ENCODE results near the gene LPIN1.

Gene LPIN1, protein sequence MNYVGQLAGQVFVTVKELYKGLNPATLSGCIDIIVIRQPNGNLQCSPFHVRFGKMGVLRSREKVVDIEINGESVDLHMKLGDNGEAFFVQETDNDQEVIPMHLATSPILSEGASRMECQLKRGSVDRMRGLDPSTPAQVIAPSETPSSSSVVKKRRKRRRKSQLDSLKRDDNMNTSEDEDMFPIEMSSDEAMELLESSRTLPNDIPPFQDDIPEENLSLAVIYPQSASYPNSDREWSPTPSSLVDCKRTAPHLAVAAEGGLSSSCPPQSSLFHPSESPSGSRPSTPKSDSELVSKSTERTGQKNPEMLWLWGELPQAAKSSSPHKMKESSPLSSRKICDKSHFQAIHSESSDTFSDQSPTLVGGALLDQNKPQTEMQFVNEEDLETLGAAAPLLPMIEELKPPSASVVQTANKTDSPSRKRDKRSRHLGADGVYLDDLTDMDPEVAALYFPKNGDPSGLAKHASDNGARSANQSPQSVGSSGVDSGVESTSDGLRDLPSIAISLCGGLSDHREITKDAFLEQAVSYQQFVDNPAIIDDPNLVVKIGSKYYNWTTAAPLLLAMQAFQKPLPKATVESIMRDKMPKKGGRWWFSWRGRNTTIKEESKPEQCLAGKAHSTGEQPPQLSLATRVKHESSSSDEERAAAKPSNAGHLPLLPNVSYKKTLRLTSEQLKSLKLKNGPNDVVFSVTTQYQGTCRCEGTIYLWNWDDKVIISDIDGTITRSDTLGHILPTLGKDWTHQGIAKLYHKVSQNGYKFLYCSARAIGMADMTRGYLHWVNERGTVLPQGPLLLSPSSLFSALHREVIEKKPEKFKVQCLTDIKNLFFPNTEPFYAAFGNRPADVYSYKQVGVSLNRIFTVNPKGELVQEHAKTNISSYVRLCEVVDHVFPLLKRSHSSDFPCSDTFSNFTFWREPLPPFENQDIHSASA

GRCh38 chr2:11746376-11746806 is at the start of gene LPIN1:
TSS of gene LPIN1 (plus strand) at chr2:11746632. CDS start at chr2:11765542, 18,910 bp downstream.
- H3K4me1 Mint-ChIP-seq: peaks cover 86% of the 10 kb centered on the region
- peak within 1 kb of the TSS; percentile 93 for H3K4me3 Mint-ChIP-seq
- DNase-seq (ENCODE audit: low spot score in 2 of 2) (peak; percentile 81 to 88), ATAC-seq (peak; percentile 77)
- peak within 1 kb of the TSS; percentile 93 for H3K27ac Mint-ChIP-seq
- peaks cover 14% of the 10 kb centered on the region for H3K36me3 Mint-ChIP-seq
- no peaks in the 10 kb centered on the region for H3K9me3 Mint-ChIP-seq

- Mint-ChIP-seq H3K27ac (no peak overlapping the region), H3K4me3 (no peak overlapping the region), H3K36me3 (no peaks in the 10 kb centered on the region), H3K9me3 (no peaks in the 10 kb centered on the region), H3K4me1 (no peaks in the 10 kb centered on the region)
- ATAC-seq: no peak
- DNase-seq (ENCODE audit: low spot score in 2 of 2): no peak
These were observed 49.7 kb upstream of the LPIN1 start for GRCh38 chr2:11696736-11697102.

- Mint-ChIP-seq H3K9me3 (no peaks in the 10 kb centered on the region), H3K27ac (no peak overlapping the region), H3K4me1 (no peaks in the 10 kb centered on the region), H3K36me3 (no peaks in the 10 kb centered on the region), H3K4me3 (no peak overlapping the region)
- ATAC-seq: peak; percentile 53
- no peak for DNase-seq (ENCODE audit: low spot score in 2 of 2)
These were observed 49.1 kb upstream of the LPIN1 start for GRCh38 chr2:11697103-11697871.

DNA sequence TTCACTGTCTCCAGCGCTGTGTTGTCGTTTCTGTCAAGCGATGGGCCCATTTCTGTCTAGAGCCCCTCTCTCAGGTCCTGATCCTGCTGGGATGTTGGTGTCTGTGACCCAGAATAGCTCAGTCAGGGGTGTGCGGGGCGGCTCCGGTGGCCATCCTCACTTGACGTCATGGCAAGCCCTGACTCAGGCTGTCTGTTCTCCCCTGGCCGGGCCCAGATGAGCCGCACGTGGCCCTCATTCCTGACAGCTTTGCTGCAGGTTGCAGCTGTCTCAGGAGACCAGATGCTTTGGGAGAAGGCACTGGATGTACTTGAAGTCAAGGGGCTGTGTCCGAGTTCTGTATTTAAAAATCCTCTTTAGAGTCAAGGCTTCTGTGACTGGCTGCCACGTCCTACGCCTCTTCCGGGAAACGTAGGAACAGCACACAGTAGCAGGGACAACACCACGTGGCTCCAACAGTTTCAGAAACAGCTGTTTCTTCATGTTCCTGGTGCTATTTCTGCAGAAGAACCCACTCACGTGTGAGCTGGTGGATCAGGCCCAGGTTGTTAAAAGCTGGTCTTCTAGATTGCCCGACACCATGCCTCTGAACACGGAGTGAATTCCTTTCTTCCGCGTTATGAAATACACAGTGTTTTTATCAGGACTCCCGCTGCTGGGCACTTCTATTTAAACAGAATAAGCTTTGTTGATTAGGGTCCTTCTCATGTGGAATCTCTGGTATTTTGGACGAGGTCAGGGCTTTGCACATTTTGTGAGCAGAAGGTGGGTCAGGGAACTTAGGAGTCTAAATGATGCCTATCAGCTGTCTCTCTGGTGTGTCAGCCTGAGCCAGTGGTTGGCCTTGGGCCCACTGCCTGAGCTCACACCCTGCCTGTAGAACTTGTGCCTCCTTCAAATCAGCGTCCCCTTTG is 48.2 kb upstream of the LPIN1 start:
- ATAC-seq: no peak

GRCh38 chr2:11699686-11700670 is 46.5 kb upstream of the LPIN1 start:
- no peak for DNase-seq (ENCODE audit: low spot score in 2 of 2)
- Mint-ChIP-seq H3K36me3 (no peaks in the 10 kb centered on the region), H3K4me1 (no peaks in the 10 kb centered on the region), H3K9me3 (no peaks in the 10 kb centered on the region), H3K27ac (no peak overlapping the region), H3K4me3 (no peak overlapping the region)
- no peak for ATAC-seq

More for the DNA sequence above, 48.2 kb upstream of the LPIN1 start:
- Mint-ChIP-seq H3K4me3 (no peak overlapping the region), H3K36me3 (no peaks in the 10 kb centered on the region), H3K4me1 (no peaks in the 10 kb centered on the region), H3K27ac (no peak overlapping the region), H3K9me3 (no peaks in the 10 kb centered on the region)
- DNase-seq (ENCODE audit: low spot score in 2 of 2): no peak

DNA sequence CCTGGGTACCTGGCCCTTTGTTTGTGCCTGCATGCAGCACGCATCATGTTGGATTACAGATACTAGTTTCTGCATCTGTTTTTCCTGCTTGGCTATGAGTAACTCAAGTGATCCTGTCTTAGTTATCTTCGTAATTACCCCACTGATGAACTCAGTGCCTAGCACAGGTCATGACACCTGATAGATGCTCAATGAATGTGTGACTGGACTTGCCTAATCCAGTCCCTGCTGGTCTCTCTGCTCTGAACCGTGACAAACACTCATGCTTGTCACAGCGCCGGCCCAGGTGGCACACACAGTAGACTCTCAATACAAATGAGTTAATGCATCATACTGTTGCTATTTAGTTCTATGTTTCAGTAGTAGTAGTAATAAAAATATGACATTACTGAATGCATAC is 45.2 kb upstream of the LPIN1 start:
- Mint-ChIP-seq H3K36me3 (no peaks in the 10 kb centered on the region), H3K27ac (no peak overlapping the region), H3K9me3 (no peaks in the 10 kb centered on the region), H3K4me3 (no peak overlapping the region), H3K4me1 (no peaks in the 10 kb centered on the region)
- DNase-seq (ENCODE audit: low spot score in 2 of 2): no peak
- no peak for ATAC-seq

DNA sequence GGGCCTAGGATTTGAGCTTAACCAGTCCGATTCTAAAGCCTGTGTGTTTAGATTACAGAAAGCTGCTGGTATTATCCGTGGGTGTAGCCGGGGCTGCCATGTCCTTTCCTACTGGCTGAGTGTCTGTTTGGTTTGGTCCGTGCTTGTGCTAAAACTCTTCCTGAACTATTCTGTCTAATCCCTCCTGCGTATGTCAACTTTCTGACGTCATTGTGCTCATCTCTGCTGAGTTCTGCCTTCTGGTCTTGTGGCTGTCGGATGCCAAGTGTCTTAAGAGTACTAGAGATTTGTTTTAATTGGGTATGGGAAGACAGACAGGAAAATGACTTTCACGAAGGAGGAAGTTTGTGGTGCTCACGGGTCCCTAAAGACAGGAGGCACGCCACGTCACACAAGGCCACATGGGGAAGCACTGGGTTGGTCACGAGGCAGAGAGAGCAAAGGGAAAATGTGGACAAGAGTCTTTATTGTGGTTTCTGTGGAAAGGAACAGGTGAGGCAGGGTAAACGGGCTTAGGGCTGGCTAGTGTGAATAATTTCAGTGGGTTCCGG is 44.6 kb upstream of the LPIN1 start:
- ATAC-seq (no peak), DNase-seq (ENCODE audit: low spot score in 2 of 2) (no peak)
- no peaks in the 10 kb centered on the region for H3K9me3 Mint-ChIP-seq
- no peak overlapping the region for H3K4me3 Mint-ChIP-seq
- H3K4me1 Mint-ChIP-seq: no peaks in the 10 kb centered on the region
- no peaks in the 10 kb centered on the region for H3K36me3 Mint-ChIP-seq
- no peak overlapping the region for H3K27ac Mint-ChIP-seq

GRCh38 chr2:11702946-11703345 is 43.5 kb upstream of the LPIN1 start:
- H3K27ac Mint-ChIP-seq: no peak overlapping the region
- no peak overlapping the region for H3K4me3 Mint-ChIP-seq
- no peaks in the 10 kb centered on the region for H3K9me3 Mint-ChIP-seq

GRCh38 chr2:11703700-11704099 is 42.7 kb upstream of the LPIN1 start:
- no peak overlapping the region for H3K4me3 Mint-ChIP-seq
- H3K9me3 Mint-ChIP-seq: no peaks in the 10 kb centered on the region
- H3K27ac Mint-ChIP-seq: no peak overlapping the region
- H3K4me1 Mint-ChIP-seq: no peaks in the 10 kb centered on the region
- H3K36me3 Mint-ChIP-seq: no peaks in the 10 kb centered on the region
- DNase-seq (ENCODE audit: low spot score in 2 of 2): no peak
- ATAC-seq: no peak

More at GRCh38 chr2:11702946-11703345, 43.5 kb upstream of the LPIN1 start:
- ATAC-seq: no peak
- Mint-ChIP-seq H3K36me3 (no peaks in the 10 kb centered on the region), H3K4me1 (no peaks in the 10 kb centered on the region)
- DNase-seq (ENCODE audit: low spot score in 2 of 2): no peak

DNA sequence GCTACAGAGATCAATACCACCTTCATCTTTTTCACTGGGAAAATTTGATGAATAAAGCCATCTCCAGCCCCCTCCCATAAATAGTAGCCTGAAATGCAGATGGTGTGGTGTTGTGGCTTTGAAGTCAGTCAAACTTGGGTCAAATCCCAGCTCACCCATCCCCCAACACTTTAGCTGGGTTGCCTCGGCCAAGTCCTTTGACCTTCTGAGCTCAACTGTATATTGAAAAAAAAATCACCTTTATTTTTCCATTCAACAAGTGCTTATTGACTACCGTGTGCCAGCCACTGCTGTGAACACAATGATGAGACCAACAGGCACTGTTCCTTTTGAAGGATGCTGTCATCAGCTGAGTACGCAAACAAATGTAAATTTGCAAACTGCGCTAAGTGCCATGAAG is 41.4 kb upstream of the LPIN1 start:
- DNase-seq (ENCODE audit: low spot score in 2 of 2) (no peak), ATAC-seq (no peak)
- H3K4me3 Mint-ChIP-seq: no peak overlapping the region
- no peak overlapping the region for H3K27ac Mint-ChIP-seq
- no peaks in the 10 kb centered on the region for H3K9me3 Mint-ChIP-seq
- H3K36me3 Mint-ChIP-seq: no peaks in the 10 kb centered on the region
- H3K4me1 Mint-ChIP-seq: no peaks in the 10 kb centered on the region

GRCh38 chr2:11705711-11706110 is 40.7 kb upstream of the LPIN1 start:
- no peaks in the 10 kb centered on the region for H3K4me1 Mint-ChIP-seq
- H3K36me3 Mint-ChIP-seq: no peaks in the 10 kb centered on the region
- no peak overlapping the region for H3K4me3 Mint-ChIP-seq
- no peak for DNase-seq (ENCODE audit: low spot score in 2 of 2)
- ATAC-seq: no peak
- no peak overlapping the region for H3K27ac Mint-ChIP-seq
- H3K9me3 Mint-ChIP-seq: no peaks in the 10 kb centered on the region

DNA sequence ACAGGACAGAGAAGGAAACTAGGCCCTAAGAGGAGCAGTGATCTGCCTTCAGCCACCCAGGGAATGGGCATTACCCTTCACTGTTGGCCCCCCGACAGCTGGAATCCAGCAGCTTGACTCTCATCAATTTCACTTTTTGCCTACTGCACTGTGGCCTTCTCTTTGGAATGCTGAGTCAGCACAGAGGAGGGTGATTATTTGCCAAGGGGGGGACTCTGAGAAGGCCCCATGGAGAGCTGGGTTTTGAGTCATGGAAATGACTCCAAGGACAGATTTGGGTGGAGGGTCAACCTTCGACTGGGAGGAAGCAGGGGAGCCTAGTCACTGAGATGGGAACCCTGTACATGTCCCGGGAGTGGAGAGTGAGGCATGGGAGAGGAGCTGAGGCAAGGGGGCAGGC is 38.3 kb upstream of the LPIN1 start:
- no peak for ATAC-seq
- no peak for DNase-seq (ENCODE audit: low spot score in 2 of 2)
- Mint-ChIP-seq H3K36me3 (no peaks in the 10 kb centered on the region), H3K9me3 (no peaks in the 10 kb centered on the region), H3K27ac (no peak overlapping the region), H3K4me3 (no peak overlapping the region), H3K4me1 (no peaks in the 10 kb centered on the region)

DNA sequence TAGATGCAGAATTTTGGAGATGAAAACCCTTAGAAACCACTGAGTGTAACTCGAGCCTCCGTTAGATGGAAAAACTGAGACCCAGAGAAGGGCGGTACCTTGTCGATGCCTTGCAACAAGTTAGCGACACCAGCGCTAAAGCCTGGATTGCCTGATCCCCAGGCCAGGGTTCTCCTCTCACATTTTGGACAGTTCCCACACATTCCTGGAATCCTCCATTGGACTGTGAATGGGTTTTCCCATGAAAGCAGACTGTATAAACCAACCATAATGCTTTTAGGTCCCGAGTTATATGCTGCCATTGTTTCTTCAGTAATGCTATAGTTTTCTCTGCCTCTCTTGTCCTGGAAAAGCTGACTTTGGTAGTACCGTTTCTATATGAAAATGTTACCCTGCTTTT is 37.1 kb upstream of the LPIN1 start:
- no peak overlapping the region for H3K4me3 Mint-ChIP-seq
- H3K4me1 Mint-ChIP-seq: no peaks in the 10 kb centered on the region

More for the DNA sequence above, 37.1 kb upstream of the LPIN1 start:
- ATAC-seq (no peak), DNase-seq (ENCODE audit: low spot score in 2 of 2) (no peak)
- Mint-ChIP-seq H3K9me3 (no peaks in the 10 kb centered on the region), H3K36me3 (no peaks in the 10 kb centered on the region), H3K27ac (no peak overlapping the region)
